ENCODE data around the gene NRN1. TPM values are rescaled to one million over a fixed set of nuclear protein-coding genes. Genes with fewer than 3 reads are reported as not detected.

NRN1 gene
- total RNA-seq, 2 experiments from 2014 or later, result not detected

DNA sequence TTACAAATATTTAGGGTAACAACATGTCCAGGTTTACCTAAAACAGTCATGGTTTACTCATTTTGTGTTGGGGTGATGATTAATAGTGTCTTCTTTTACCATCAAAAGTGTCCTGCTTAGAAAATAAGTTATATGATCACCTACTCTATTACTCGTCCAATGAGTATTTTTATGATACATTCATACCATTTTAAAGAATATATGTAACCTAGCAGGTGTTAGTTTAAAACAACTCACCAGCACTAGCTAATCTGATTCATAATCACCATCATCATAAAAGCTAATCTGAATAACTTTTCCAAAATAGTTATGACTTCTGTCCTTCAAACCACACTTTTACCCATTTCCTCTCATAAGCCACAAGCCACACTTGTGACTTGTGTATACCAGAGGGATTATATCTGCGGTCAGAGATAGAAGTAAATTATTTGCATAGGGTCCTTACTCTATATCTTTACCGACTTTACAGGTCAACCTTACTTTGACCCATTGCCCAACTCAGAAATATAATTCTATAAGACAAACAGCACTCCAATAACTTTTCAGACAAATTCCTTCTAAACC, 33.3 kb upstream of the NRN1 start:
- H3K27me3 Mint-ChIP-seq, result peaks cover 46% of the 10 kb centered on the region
- no peak overlapping the region for H3K4me3 Mint-ChIP-seq
- ChIA-PET POLR2A (interaction anchor here (0.6 kb wide), 1 partner anchor 329 kb away, joined by 4 read pairs; no protein-coding TSS in a partner anchor), CTCF (no interaction called here)
- Histone ChIP-seq H3K27me3 (ENCODE audit: control insufficient read depth in 1 of 2, insufficient read depth in 2 of 2, low read length in 2 of 2) (peaks cover 6 to 21% of the 10 kb centered on the region in 2 experiments), H3K9me3 (ENCODE audit: control insufficient read depth in 1 of 2, insufficient read depth in 1 of 2, low read length in 2 of 2) (no peaks in the 10 kb centered on the region), H3K36me3 (ENCODE audit: insufficient read depth, low read length) (no peaks in the 10 kb centered on the region), H3K4me1 (ENCODE audit: insufficient read depth, low read length) (no peaks in the 10 kb centered on the region), H3K4me3 (ENCODE audit: low read length) (no peak overlapping the region), H3K27ac (ENCODE audit: low read depth in 1 of 2, low read length in 2 of 2) (no peak overlapping the region)
- no peak for ATAC-seq (ENCODE audit: poor library complexity)
- intact Hi-C loops (cut with DNase I, micrococcal nuclease), result no loop called here
- H3K27ac Mint-ChIP-seq, result no peak overlapping the region
- no peaks in the 10 kb centered on the region for H3K9me3 Mint-ChIP-seq
- no peaks in the 10 kb centered on the region for H3K36me3 Mint-ChIP-seq (ENCODE audit: low read depth)
- TF ChIP-seq, protein P1, sequence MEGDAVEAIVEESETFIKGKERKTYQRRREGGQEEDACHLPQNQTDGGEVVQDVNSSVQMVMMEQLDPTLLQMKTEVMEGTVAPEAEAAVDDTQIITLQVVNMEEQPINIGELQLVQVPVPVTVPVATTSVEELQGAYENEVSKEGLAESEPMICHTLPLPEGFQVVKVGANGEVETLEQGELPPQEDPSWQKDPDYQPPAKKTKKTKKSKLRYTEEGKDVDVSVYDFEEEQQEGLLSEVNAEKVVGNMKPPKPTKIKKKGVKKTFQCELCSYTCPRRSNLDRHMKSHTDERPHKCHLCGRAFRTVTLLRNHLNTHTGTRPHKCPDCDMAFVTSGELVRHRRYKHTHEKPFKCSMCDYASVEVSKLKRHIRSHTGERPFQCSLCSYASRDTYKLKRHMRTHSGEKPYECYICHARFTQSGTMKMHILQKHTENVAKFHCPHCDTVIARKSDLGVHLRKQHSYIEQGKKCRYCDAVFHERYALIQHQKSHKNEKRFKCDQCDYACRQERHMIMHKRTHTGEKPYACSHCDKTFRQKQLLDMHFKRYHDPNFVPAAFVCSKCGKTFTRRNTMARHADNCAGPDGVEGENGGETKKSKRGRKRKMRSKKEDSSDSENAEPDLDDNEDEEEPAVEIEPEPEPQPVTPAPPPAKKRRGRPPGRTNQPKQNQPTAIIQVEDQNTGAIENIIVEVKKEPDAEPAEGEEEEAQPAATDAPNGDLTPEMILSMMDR (IDR thresholded peaks at IDR 0.05), result no peak
- H3K4me1 Mint-ChIP-seq (ENCODE audit: low read depth), result no peaks in the 10 kb centered on the region
- no peak for DNase-seq

GRCh38 chr6:6037179-6037578, 30.5 kb upstream of the NRN1 start:
- Mint-ChIP-seq H3K27ac (no peak overlapping the region), H3K27me3 (peaks cover 35% of the 10 kb centered on the region), H3K36me3 (ENCODE audit: low read depth) (no peaks in the 10 kb centered on the region), H3K4me1 (ENCODE audit: low read depth) (no peaks in the 10 kb centered on the region), H3K4me3 (no peak overlapping the region), H3K9me3 (no peaks in the 10 kb centered on the region)
- ATAC-seq (ENCODE audit: poor library complexity) (no peak), DNase-seq (no peak)
- Histone ChIP-seq H3K4me3 (ENCODE audit: low read length) (no peak overlapping the region), H3K36me3 (ENCODE audit: insufficient read depth, low read length) (no peaks in the 10 kb centered on the region), H3K27ac (ENCODE audit: low read depth in 1 of 2, low read length in 2 of 2) (no peak overlapping the region), H3K4me1 (ENCODE audit: insufficient read depth, low read length) (no peaks in the 10 kb centered on the region), H3K9me3 (ENCODE audit: control insufficient read depth in 1 of 2, insufficient read depth in 1 of 2, low read length in 2 of 2) (no peaks in the 10 kb centered on the region), H3K27me3 (ENCODE audit: control insufficient read depth in 1 of 2, insufficient read depth in 2 of 2, low read length in 2 of 2) (peaks cover 6 to 12% of the 10 kb centered on the region in 2 experiments)
- intact Hi-C loops (cut with DNase I, micrococcal nuclease), result no loop called here
- TF ChIP-seq, protein P1 (IDR thresholded peaks at IDR 0.05), result no peak
- ChIA-PET POLR2A (no interaction called here), CTCF (no interaction called here)

GRCh38 chr6:6033858-6034257, 27.1 kb upstream of the NRN1 start:
- no peak overlapping the region for H3K27ac ChIP-seq (ENCODE audit: low read depth in 1 of 2, low read length in 2 of 2)
- no peak for ATAC-seq (ENCODE audit: poor library complexity)
- H3K36me3 ChIP-seq (ENCODE audit: insufficient read depth, low read length), result no peaks in the 10 kb centered on the region
- ChIA-PET CTCF (no interaction called here), POLR2A (no interaction called here)
- Mint-ChIP-seq H3K4me1 (ENCODE audit: low read depth) (no peaks in the 10 kb centered on the region), H3K4me3 (no peak overlapping the region), H3K27me3 (peaks cover 22% of the 10 kb centered on the region), H3K36me3 (ENCODE audit: low read depth) (no peaks in the 10 kb centered on the region), H3K27ac (no peak overlapping the region), H3K9me3 (no peaks in the 10 kb centered on the region)
- H3K27me3 ChIP-seq (ENCODE audit: control insufficient read depth in 1 of 2, insufficient read depth in 2 of 2, low read length in 2 of 2), result no peaks in the 10 kb centered on the region
- TF ChIP-seq, protein P1 (IDR thresholded peaks at IDR 0.05), result no peak
- H3K4me3 ChIP-seq (ENCODE audit: low read length), result no peak overlapping the region
- no peak for DNase-seq
- intact Hi-C loops (cut with DNase I, micrococcal nuclease), result no loop called here
- no peaks in the 10 kb centered on the region for H3K4me1 ChIP-seq (ENCODE audit: insufficient read depth, low read length)
- H3K9me3 ChIP-seq (ENCODE audit: control insufficient read depth in 1 of 2, insufficient read depth in 1 of 2, low read length in 2 of 2), result no peaks in the 10 kb centered on the region
